SK-N-MC (cell line): ENCODE measurements around the gene DTD1.

Experiments
- EZH2 ChIP-seq: fragments of 200-600 bp; sonication (generic); IDR thresholded peaks from one replicate; pipeline ENCODE4 v1.6.1; 2017; ENCODE audit warnings: antibody characterized with exemption
- FOXP2 ChIP-seq: optimal IDR thresholded peaks from 2 replicates; pipeline ENCODE3; 2011; ENCODE audit warnings: mild to moderate bottlenecking, moderate library complexity; ENCODE audit not compliant: insufficient read depth; ENCODE audit errors: extremely low read length, control extremely low read depth
- POLR2AphosphoS5 ChIP-seq: IDR thresholded peaks from 2 replicates; pipeline ENCODE4 v1.6.1; 2012; ENCODE audit warnings: mild to moderate bottlenecking, low read depth, low read length, borderline replicate concordance

DNA sequence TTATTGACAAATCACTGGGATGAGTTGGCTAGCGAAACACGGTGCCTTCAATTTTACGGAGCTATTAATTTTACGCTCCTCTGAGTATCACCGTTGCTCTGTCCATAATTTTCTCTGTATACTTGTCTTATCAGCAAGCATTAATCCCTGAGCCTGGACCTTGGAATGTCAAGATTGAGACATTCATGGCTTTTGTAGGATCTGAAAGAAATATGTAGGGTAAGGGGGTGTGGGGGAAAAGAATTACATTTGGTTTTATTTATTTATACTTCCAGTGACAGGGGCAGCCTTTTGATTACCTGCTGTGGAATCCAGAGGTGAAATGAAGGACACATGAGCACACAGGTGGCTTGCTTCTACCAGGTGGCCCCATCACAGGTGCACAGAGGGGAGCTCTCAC lies 46.6 kb downstream of the DTD1 start:
- TF ChIP-seq EZH2 (no peak), POLR2AphosphoS5 (no peak), FOXP2 (no peak)
